Muscle of arm (tissue), 12 donors: ENCODE data around the gene PIGX. TPM values are rescaled to one million over a fixed set of nuclear protein-coding genes. Genes with fewer than 3 reads are reported as not detected.

Experiments used
- DNase-seq: peaks from one replicate; pipeline ENCODE4 v3.0.0-alpha.2; 2013
- polyA plus RNA-seq, 12 donors: library from polyadenylated mRNA; unstranded; fragments of 120-200 nt; gene quantifications; one replicate each; pipeline ENCODE4 v1.2.1, GENCODE V29; 2013; ENCODE audit not compliant: insufficient read length in 12 of 12

PIGX gene
- polyA plus RNA-seq, 12 donors = 13.3 to 21.8 (median 19.6) TPM; not detected in 1

DNA sequence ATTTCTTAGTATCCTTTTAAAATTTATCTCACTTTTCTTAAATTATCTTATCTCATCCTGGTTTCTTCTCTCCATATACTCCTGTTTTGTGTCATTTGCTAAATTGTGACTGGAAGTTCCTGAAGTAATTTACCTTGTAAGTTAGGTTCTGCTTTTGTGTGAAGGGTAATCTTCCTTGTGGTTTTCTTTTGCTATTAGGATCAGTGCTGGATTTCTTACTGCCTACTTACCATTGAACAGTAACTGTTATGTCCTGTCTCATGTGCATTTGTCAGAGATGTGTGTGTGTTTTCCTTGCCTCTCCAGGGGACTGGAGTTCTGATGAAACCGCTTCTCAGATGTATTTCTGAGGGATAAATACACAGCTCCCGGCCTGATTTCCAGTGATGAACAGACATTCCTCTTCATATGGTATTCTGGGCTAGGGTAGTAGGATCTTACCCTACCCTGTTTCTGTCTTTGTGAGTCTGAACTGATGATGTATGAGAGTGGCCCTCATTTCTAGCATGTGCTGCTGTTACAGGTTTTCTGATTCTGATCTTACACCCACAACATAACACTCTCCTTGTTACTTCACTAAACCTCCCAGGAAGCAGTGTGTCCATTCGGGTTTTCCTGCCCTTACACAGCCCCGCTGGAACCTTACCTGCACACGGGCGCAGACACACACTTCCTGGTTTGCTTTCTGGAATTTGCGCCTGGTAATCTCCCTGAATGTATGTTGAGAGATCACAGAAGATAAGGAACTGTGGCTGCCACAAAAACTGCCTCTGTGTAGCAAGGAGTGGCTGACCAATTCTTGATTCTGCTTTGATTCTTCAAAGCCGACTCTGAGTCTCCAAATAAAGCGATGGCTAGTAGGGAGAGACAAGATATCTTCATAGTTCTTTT lies 42.2 kb downstream of the PIGX start:
- DNase-seq = no peak

GRCh38 chr3:196756732-196757131 lies 44.6 kb downstream of the PIGX start:
- DNase-seq = no peak

DNA sequence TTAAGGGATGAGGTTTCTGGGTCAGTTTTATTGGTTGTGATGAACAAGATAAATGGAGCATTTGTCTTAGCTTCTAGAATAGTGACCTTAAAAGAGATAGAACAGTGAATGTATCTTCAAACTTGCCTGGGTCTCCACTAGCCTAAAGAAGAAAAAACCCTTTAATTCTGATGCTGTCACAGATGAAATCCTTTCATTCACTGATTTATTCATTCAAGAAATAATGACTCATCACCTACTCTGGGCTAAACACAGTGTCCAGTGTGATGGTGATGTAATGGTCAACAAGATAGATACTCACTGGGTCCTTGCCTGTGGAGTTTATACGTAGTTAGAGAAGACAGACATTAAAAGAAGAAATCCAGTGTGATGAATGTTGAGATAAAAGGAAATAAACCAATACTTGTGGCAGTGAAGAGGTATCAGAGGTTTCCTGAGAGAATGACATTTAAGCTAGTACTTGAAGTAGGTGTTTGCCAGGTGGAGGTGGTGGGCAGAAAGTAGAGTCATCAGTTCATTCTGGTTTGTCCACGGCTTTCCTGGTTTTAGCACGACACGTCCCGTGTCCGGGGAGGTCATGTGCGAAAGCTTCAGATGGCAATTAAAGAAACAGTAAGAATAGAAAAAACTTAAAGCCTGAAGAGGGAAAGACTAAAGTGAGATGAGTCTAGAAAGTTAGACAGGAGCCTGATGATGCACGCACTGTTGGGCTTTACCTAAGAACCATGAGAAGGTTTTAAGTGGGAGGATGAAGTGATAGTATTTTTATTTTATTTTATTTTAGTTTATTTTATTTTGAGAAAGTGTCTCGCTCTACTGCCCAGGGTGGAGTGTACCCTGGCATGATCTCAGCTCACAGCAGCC lies 45.9 kb downstream of the PIGX start:
- DNase-seq = no peak

GRCh38 chr3:196763179-196763578 lies 51.0 kb downstream of the PIGX start:
- no peak for DNase-seq

DNA sequence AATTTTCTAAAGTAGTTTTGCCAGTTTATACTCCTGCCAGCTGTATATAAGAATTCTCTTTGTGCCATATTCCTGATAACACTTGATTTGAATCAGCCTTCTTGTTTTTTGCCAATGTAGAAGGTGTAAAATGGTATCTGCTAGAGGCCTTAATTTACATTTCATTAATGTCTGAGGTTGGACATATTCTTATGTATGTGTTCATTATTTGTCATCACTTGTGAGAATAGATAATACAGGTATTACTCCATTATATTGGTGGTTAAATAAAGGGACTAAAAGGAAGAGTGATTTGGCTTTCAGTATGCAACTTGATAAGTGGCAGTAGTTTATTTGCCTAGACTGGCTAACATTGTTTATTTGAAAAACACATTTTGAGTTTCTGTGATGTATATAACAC lies 53.3 kb downstream of the PIGX start:
- DNase-seq = no peak

- no peak for DNase-seq
Measured at GRCh38 chr3:196771067-196771466, 58.9 kb downstream of the PIGX start.

GRCh38 chr3:196772102-196772501 lies 59.9 kb downstream of the PIGX start:
- DNase-seq = no peak

GRCh38 chr3:196772897-196773296 lies 60.7 kb downstream of the PIGX start:
- DNase-seq = no peak

GRCh38 chr3:196774191-196774820 lies 62.1 kb downstream of the PIGX start:
- DNase-seq = no peak

- no peak for DNase-seq
Measured at GRCh38 chr3:196774848-196775422, 62.8 kb downstream of the PIGX start.

GRCh38 chr3:196775938-196776337 lies 63.8 kb downstream of the PIGX start:
- no peak for DNase-seq

DNA sequence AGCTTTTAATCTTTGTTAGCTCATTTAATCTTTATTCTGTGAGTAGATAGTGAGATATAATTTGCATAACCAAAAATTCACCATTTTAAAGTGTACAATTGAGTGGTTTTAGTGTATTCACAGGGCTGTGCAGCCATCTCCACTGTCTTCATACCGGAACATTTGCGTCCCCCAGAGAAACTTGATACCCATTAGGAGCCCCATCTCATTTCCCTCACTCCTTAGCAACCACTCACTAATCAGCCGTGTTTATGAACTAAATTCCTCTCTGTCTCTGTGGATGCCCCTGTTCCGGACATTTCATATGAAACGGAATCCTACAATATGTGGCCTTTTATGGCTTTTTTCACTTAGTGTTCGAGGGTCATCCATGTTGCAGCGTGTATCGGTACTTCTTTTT lies 65.7 kb downstream of the PIGX start:
- no peak for DNase-seq

- no peak for DNase-seq
Measured at GRCh38 chr3:196778755-196779154, 66.6 kb downstream of the PIGX start.

GRCh38 chr3:196782511-196782910 lies 70.3 kb downstream of the PIGX start:
- no peak for DNase-seq

Other genes with a start within 250 kb of the PIGX start
- 10 to 100 TPM in 6 of 12 donors, 1 to 10 TPM in 5, not detected in 1; 8.2 to 14.0 (median 10.0) TPM for gene RNF168, start 208.6 kb upstream of the PIGX start, polyA plus RNA-seq
- gene SMCO1, start 197.0 kb upstream of the PIGX start, polyA plus RNA-seq = 1 to 10 TPM in 9 of 12 donors, under 1 TPM in 1, not detected in 2; 0.79 to 5.3 (median 2.3) TPM
- gene WDR53, start 143.8 kb upstream of the PIGX start, polyA plus RNA-seq = 10 to 100 TPM in 8 of 12 donors, 1 to 10 TPM in 3, not detected in 1; 7.0 to 28.2 (median 11.9) TPM
- gene FBXO45, start 143.7 kb upstream of the PIGX start, polyA plus RNA-seq = 10 to 100 TPM in 11 of 12 donors, not detected in 1; 12.3 to 18.7 (median 15.7) TPM
- gene NRROS, start 72.7 kb upstream of the PIGX start, polyA plus RNA-seq = 1 to 10 TPM in 11 of 12 donors, not detected in 1; 3.8 to 6.3 (median 4.4) TPM
- gene CEP19, start 127 bp upstream of the PIGX start, polyA plus RNA-seq = 1 to 10 TPM in 11 of 12 donors, not detected in 1; 1.8 to 4.8 (median 2.2) TPM
- gene PAK2, start 27.5 kb downstream of the PIGX start, polyA plus RNA-seq = 10 to 100 TPM in 11 of 12 donors, not detected in 1; 48.4 to 65.2 (median 55.9) TPM
- 10 to 100 TPM in 11 of 12 donors, not detected in 1; 13.3 to 27.6 (median 18.7) TPM for gene SENP5, start 155.5 kb downstream of the PIGX start, polyA plus RNA-seq
- gene NCBP2, start 230.2 kb downstream of the PIGX start, polyA plus RNA-seq = 10 to 100 TPM in 11 of 12 donors, not detected in 1; 73.5 to 88.7 (median 80.9) TPM